ENCODE results near the gene SLC6A7. TPM values are rescaled to one million over a fixed set of nuclear protein-coding genes. Genes with fewer than 3 reads are reported as not detected.
A peak's percentile ranks its signal among the peaks of the same experiment; 100 is the strongest.

The SLC6A7 gene
- total RNA-seq, 2 donors from 2014 or later: not detected

DNA sequence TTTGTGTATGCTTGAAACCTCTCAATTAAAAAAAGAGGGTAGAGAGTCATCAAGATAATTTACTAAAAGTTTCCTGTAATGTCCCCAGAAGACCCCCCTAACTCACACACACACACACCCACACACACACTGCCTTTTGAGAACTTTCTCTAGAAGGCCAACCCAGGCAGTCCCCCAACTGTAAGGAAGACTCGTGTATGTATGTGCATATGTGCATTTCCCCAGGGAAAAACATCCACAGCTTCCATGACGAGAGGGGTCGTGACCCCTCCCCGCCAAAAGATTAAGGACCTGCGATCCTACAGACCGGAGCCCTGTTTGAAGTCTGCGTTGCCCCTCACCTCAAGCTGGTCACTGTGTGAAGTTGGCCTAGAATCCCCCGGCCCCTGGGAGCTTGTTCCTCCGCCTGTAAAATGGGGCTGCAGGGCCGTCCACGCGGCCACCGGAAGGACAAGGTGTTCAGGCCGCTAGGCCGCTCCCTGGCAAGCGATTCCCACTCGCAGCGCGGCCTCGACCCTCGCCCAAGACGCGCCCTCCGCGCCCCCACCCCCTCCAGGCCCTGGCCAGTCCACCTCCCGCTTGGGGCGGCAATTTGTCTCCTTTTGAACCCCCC is 23.7 kb upstream of the SLC6A7 start:
- DNase-seq: no peak
- no peak overlapping the region for H3K27ac Mint-ChIP-seq
- no peaks in the 10 kb centered on the region for H3K36me3 ChIP-seq (ENCODE audit: control insufficient read depth, insufficient read depth, low read length)
- H3K4me1 Mint-ChIP-seq: peaks cover 18% of the 10 kb centered on the region
- no peak for TF ChIP-seq CTCF (conservative IDR thresholded peaks at IDR 0.05)
- H3K4me1 ChIP-seq (ENCODE audit: control insufficient read depth, insufficient read depth, low read length): no peaks in the 10 kb centered on the region
- peak overlapping the region; percentile 17 for H3K4me3 Mint-ChIP-seq
- no peak overlapping the region for H3K4me3 ChIP-seq (ENCODE audit: low read length)
- H3K9me3 Mint-ChIP-seq: no peaks in the 10 kb centered on the region
- no peaks in the 10 kb centered on the region for H3K9me3 ChIP-seq (ENCODE audit: control insufficient read depth, low read length)
- H3K27ac ChIP-seq (ENCODE audit: low read depth, low read length): no peak overlapping the region
- peaks cover 70% of the 10 kb centered on the region for H3K27me3 ChIP-seq (ENCODE audit: control insufficient read depth, insufficient read depth, low read length, poor library complexity, severe bottlenecking)
- no peaks in the 10 kb centered on the region for H3K36me3 Mint-ChIP-seq (ENCODE audit: low read depth)
- H3K27me3 Mint-ChIP-seq (ENCODE audit: insufficient read depth): peaks cover 78% of the 10 kb centered on the region
- 39 to 42% methylated on average over 15 to 27 of the region's 27 CpGs for WGBS, 2 experiments (ENCODE audit: insufficient coverage in 1 of 2, insufficient read length in 1 of 2)
- no peak overlapping the region for H3K9ac ChIP-seq (ENCODE audit: extremely low read depth, low read length, poor library complexity, severe bottlenecking)

DNA sequence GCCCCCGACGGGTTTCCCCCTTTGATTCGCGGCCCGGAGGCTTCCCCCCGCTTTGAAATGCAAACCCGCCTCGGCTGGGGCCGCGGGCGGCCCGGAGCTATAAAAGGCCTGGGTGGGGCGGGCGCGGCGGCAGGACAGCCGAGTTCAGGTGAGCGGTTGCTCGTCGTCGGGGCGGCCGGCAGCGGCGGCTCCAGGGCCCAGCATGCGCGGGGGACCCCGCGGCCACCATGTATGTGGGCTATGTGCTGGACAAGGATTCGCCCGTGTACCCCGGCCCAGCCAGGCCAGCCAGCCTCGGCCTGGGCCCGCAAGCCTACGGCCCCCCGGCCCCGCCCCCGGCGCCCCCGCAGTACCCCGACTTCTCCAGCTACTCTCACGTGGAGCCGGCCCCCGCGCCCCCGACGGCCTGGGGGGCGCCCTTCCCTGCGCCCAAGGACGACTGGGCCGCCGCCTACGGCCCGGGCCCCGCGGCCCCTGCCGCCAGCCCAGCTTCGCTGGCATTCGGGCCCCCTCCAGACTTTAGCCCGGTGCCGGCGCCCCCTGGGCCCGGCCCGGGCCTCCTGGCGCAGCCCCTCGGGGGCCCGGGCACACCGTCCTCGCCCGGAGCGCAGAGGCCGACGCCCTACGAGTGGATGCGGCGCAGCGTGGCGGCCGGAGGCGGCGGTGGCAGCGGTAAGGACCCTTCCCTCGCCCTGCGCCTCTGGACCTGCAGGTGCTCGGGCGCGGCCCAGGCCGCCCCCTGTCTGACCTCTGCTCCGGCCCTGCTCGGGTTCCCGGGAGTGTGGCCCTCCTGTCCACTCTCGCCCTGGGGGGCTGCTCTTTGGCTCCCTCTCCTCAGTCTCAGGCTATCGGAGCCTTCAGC is 23.0 kb upstream of the SLC6A7 start, which contains the start of gene CDX1:
TSS of gene CDX1 (plus strand) at position 129 of the 862 bp plus-strand sequence. CDS start at position 228, 99 bp downstream.
- peaks cover 71% of the 10 kb centered on the region for H3K27me3 ChIP-seq (ENCODE audit: control insufficient read depth, insufficient read depth, low read length, poor library complexity, severe bottlenecking)
- H3K4me3 ChIP-seq (ENCODE audit: low read length): no peak within 1 kb of the TSS
- Mint-ChIP-seq H3K4me3 (peak within 1 kb of the TSS; percentile 36), H3K36me3 (ENCODE audit: low read depth) (no peaks in the 10 kb centered on the region), H3K27me3 (ENCODE audit: insufficient read depth) (peaks cover 83% of the 10 kb centered on the region), H3K9me3 (no peaks in the 10 kb centered on the region), H3K4me1 (peaks cover 15% of the 10 kb centered on the region), H3K27ac (no peak within 1 kb of the TSS)
- no peak within 1 kb of the TSS for H3K27ac ChIP-seq (ENCODE audit: low read depth, low read length)
- no peaks in the 10 kb centered on the region for H3K36me3 ChIP-seq (ENCODE audit: control insufficient read depth, insufficient read depth, low read length)
- no peak for TF ChIP-seq CTCF (conservative IDR thresholded peaks at IDR 0.05)
- peak; percentile 78 for DNase-seq
- H3K4me1 ChIP-seq (ENCODE audit: control insufficient read depth, insufficient read depth, low read length): no peaks in the 10 kb centered on the region
- 13 to 14% methylated on average over 29 to 93 of the region's 93 CpGs for WGBS, 2 experiments (ENCODE audit: insufficient coverage in 1 of 2, insufficient read length in 1 of 2)
- no peak within 1 kb of the TSS for H3K9ac ChIP-seq (ENCODE audit: extremely low read depth, low read length, poor library complexity, severe bottlenecking)
- no peaks in the 10 kb centered on the region for H3K9me3 ChIP-seq (ENCODE audit: control insufficient read depth, low read length)

GRCh38 chr5:150167512-150167850 is 22.4 kb upstream of the SLC6A7 start:
- Histone ChIP-seq H3K4me3 (ENCODE audit: low read length) (no peak overlapping the region), H3K36me3 (ENCODE audit: control insufficient read depth, insufficient read depth, low read length) (no peaks in the 10 kb centered on the region), H3K9me3 (ENCODE audit: control insufficient read depth, low read length) (no peaks in the 10 kb centered on the region), H3K4me1 (ENCODE audit: control insufficient read depth, insufficient read depth, low read length) (no peaks in the 10 kb centered on the region), H3K9ac (ENCODE audit: extremely low read depth, low read length, poor library complexity, severe bottlenecking) (no peak overlapping the region), H3K27me3 (ENCODE audit: control insufficient read depth, insufficient read depth, low read length, poor library complexity, severe bottlenecking) (peaks cover 71% of the 10 kb centered on the region), H3K27ac (ENCODE audit: low read depth, low read length) (no peak overlapping the region)
- Mint-ChIP-seq H3K9me3 (no peaks in the 10 kb centered on the region), H3K27ac (no peak overlapping the region), H3K4me1 (peaks cover 20% of the 10 kb centered on the region), H3K4me3 (peak overlapping the region; percentile 36), H3K27me3 (ENCODE audit: insufficient read depth) (peaks cover 86% of the 10 kb centered on the region), H3K36me3 (ENCODE audit: low read depth) (no peaks in the 10 kb centered on the region)
- 17 to 28% methylated on average over 12 to 15 of the region's 15 CpGs for WGBS, 2 experiments (ENCODE audit: insufficient coverage in 1 of 2, insufficient read length in 1 of 2)
- DNase-seq: no peak
- no peak for TF ChIP-seq CTCF (conservative IDR thresholded peaks at IDR 0.05)

Measured in endodermal cell (in vitro differentiated cells).